Stimulated activated CD4-positive, alpha-beta T cell treated with anti-CD3 and anti-CD28 coated beads, Interleukin-12 subunit alpha, Interleukin-12 subunit beta, amount 100 ng/mL, for 48 hours (primary cell): ENCODE data around the gene MAB21L4.

ENCODE experiments used
- DNase-seq, 3 donors: peaks; one replicate each; pipeline ENCODE4 v3.0.0-alpha.2; 2020; ENCODE audit warnings: low read depth in 2 of 3, low spot score in 1 of 3

Gene MAB21L4

DNA sequence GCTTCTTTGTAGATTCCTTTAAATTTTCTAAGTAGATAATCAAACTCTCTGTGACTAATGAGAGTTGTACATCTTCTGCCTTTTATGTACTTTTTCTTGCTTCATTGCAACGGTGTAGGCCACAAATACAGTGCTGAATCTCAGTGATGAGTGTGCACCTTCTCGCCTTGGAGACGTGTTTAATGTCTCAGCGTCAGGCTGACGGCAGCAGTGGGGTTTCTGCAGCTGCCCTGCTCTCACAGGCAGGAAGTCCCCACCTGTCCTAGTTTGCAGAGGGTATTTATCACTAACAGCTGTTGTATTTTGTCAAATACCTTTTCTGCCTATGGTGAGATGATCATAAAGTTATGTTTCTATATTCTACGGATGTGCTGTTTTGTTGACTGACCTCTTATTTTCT lies 14.0 kb downstream of the MAB21L4 start:
- DNase-seq, result no peak

DNA sequence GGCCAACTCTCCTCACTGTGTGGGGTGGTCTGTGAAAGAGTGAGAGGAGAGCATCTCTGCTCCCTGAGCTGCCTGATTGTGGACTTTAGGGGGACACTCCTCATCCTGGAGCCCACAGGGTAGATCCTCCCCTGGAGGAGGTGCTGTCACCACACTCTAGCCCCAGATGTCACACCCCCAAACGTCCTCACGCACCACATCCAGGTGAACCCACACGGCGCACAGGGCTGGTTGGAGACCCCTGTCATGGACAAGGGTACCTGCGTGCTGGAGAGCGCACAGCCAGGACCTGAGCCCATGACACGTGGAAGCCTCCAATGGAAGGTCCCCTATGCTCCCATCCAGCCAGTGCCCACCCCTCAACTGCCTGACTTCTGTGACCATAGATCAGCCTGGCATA lies 16.9 kb downstream of the MAB21L4 start:
- DNase-seq, result no peak

DNA sequence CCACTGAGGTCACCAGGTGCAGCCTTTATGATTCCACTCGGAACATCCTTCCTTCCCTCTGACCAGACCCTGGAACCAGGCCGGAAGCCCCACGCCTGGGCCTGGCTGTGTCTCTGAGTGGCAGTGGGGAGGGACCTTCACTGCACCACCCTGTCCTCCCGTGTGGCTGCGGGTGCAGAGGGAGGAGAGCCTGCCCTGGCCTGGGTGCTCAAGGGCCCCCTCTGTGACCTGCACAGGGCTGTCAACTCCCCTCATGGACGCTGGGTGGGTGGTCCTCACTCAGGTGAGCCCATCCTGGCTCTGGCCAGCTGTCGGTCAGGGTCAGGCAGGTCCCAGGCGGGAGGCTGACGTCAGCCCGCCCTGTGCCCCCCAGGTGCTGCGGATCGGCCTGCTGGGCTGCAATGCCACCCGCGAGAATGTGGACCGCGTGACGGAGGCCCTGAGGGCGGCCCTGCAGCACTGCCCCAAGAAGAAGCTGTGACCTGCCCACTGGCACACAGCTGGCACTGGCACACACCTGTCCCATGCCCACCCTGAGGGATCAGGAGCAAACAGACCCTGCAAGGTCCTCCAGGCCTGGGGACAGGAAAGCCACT lies 17.5 kb downstream of the MAB21L4 start:
- DNase-seq, result no peak

DNA sequence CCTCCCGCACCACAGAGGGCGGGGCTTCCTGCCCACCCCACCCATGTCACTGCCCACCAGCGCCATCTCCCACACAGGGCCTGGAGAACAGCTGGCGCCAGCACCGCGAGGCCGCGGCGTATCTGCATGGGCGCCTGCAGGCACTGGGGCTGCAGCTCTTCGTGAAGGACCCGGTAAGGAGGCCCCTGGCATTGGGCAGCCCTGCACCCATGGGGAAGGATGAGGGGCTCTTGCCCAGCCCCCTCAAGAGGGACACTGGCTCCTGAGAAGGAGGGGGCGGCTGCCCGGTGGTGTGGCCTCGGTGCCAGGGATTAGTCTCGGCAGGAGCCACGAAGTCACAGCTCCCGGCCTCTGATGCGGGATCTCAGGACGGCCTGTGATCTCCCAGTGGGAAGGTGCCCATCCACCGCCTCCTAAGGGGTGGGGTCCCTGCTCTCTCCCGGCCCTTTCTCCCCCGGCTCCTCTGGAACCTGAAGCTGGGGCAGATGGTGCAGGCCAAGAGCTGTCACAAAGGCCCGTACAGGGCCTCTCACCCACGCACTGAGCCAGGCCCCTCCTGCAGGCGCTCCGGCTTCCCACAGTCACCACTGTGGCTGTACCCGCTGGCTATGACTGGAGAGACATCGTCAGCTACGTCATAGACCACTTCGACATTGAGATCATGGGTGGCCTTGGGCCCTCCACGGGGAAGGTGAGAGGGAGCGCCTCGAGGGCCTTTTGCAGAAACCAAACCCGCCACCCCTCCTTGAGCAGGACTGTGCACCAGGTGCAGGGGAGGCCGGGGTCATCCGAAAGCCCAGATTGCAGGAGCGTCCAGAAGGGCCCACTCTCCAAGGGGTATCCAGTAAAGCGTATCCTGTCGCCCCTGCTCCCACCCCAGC lies 18.3 kb downstream of the MAB21L4 start:
- DNase-seq, result no peak

GRCh38 chr2:240876475-240877251 lies 19.3 kb downstream of the MAB21L4 start:
- no peak for DNase-seq

DNA sequence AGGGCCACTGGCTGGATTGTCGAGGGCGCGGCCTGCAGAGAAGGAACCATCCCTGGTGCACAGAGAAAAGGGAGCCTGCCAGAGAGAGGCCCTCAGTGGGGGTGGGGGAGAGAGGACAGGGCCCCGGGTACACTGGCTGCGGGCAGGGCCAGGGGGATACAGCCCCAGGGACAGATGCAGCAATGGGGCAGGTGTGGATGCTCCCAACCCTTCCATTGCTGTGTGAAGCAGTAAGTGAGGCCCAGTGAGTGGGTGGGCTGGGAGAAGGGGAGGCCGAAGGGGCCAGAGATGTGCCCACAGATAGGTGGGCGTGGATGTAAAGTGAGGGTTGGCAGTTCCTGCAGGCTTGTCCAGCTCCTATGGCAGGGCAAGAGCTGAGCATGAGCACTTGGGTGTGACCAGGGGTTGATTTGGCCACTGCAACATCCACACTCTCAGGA lies 19.9 kb downstream of the MAB21L4 start:
- no peak for DNase-seq

- no peak for DNase-seq
These were observed 20.5 kb downstream of the MAB21L4 start for GRCh38 chr2:240875228-240876034.

GRCh38 chr2:240874715-240875227 lies 21.2 kb downstream of the MAB21L4 start:
- DNase-seq, result no peak

DNA sequence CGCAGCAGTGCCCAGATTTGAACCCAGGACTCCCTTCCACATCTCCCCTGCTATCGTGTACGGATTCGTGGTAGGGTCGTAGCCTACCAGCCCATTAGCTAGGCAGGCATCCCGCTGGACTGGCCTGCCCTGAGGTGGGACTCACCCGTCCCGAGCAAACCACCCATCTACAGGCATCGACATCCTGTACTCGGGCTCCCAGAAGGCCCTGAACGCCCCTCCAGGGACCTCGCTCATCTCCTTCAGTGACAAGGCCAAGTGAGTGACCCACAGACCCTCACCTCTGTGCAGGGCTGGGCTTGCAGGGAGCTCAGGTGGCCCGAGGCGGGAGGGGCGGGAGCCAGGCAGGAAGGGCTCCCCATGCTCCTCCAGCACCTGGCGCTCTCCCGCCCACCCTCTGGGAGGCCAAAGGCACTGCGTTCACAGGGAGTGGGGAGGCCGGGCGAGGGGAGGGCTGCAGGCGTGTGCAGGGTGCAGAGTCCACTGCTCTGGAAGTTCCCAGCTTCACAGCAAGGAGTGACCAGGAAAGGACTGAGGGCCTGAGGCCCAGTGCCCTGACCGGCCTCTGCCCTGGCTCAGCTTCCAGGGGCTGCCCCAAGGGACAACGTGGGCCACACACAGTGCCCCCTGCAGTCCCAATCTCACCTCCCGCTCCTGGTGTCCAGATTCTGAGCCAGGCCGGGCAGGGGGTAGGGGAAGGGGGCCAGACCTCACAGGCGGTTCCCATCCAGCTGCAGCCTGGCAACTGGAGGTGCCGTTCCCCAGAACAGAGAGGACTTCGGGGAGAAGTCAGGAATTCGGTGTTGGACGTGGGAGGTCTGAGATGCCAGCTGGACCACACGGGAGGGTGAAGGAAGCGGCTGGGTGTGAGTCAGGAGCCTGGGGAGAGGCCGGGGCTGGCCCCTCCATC lies 21.9 kb downstream of the MAB21L4 start:
- DNase-seq, result no peak

GRCh38 chr2:240873098-240873788 lies 22.7 kb downstream of the MAB21L4 start:
- no peak for DNase-seq

- DNase-seq, result no peak
These were observed 23.4 kb downstream of the MAB21L4 start for GRCh38 chr2:240872317-240873097.

DNA sequence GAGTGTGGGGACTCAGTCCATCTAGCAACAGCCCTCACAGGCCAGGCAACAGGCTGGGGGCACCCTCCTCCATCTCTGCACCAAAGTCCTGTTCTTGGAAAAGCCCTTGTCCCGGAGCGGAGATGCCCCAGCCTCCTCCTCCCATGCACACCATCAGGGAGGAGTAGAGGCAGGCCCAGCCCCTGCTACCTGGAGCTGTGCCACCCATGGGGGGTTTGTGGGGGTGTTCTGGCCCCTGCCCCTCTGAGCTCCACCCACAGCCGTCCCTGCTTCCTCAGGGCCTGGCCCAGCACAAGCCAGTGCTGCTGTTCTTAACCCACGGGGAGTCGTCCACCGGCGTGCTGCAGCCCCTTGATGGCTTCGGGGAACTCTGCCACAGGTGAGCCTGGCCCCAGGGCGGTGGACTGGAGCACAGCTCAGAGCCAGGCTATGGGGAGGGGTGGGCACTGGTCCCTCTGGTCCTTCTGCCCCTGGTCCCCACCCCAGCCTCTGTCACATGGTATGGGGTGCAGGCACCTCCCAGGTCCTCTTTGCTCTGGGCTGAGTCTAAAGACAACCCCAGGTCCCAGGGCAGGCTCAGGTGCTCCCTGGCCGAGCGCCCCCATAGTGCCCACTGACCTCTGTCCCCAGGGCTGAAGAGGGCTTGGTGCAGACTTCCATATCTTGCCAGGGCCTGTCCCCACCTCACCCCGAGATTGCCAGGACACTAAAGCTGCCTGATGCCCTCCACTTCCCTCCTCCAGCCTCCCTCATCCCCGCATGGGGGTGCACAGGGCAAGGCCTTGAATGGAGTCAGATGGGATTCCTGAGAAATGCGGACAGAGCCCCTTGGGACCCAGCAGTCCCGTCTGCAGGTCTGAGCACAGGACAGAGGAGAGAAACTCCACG lies 24.6 kb downstream of the MAB21L4 start:
- DNase-seq, result no peak

GRCh38 chr2:240869956-240870875 lies 25.7 kb downstream of the MAB21L4 start:
- no peak for DNase-seq

DNA sequence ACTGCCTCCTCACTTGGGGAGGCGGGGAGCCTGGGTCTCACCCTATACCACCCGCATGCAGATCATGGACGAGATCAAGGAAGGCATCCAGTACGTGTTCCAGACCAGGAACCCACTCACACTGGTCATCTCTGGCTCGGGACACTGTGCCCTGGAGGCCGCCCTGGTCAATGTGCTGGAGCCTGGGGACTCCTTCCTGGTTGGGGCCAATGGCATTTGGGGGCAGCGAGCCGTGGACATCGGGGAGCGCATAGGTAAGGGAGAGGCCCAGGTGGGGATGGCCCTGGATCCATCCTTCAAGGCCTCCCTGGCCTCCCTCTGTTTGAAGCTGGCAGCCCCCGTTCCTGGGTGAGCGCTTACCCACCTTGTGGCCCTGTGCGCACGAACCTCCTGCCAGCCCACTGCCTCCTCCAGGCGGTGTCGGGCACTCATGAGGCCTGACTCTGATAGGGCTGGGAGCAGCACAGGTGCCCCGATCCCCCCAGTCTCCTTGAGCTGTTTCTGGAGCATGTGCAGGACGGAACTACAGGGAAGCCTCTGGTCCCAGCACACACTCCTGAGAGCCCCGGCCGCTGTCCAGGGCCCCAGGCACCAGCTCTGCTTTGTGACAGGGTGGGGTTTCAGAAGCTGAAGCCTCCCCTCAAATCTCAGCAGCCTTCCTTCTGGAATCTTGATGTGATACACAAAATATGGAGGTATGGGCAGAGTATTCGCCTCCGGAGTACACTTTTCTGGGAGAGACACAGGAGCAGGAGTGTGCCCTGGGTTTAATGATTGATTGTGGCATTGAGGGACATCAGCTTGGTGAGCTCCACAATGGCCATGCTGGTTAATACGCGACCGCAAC lies 26.6 kb downstream of the MAB21L4 start:
- DNase-seq, result no peak
